Kidney epithelial cell (primary cell): Measurements from ENCODE around the gene KLHL29. TPM values are rescaled to one million over a fixed set of nuclear protein-coding genes. Genes with fewer than 3 reads are reported as not detected.
"Not testable (repeated sequence)": the region's sequence is repeated elsewhere in the genome, so short reads cannot be mapped to it uniquely, and the experiment has no call there.

Experiments used
- DNase-seq: peaks from one replicate; pipeline ENCODE4 v3.0.0-alpha.2; 2010; ENCODE audit warnings: low read depth
- H3K27me3 ChIP-seq: 2 replicates; pipeline ENCODE4 v1.6.0; 2011; ENCODE audit warnings: low read length; ENCODE audit not compliant: control insufficient read depth, insufficient read depth
- H3K36me3 ChIP-seq: 2 replicates; pipeline ENCODE4 v1.5.1; 2011; ENCODE audit warnings: low read length; ENCODE audit not compliant: control insufficient read depth, insufficient read depth
- H3K4me3 ChIP-seq: 2 replicates; pipeline ENCODE4 v1.5.1; 2011; ENCODE audit warnings: low read depth, mild to moderate bottlenecking, control low read depth, low read length
- CTCF ChIP-seq: IDR thresholded peaks from 2 replicates; pipeline ENCODE4 v1.5.1; 2011; ENCODE audit warnings: mild to moderate bottlenecking, moderate library complexity, low read length, control low read depth, inconsistent platforms; ENCODE audit not compliant: insufficient read depth, poor library complexity, severe bottlenecking
- total RNA-seq: library from RNA; depleted of rRNA; stranded (reverse); fragments of >200 nt; gene quantifications from 2 replicates; pipeline ENCODE4 v1.2.3, GENCODE V29; 2015

The KLHL29 gene
- total RNA-seq, 1 donor from 2014 or later, result 12.4 TPM

GRCh38 chr2:23734416-23734815, 349.4 kb downstream of the KLHL29 start:
- no peaks in the 10 kb centered on the region for H3K36me3 ChIP-seq
- TF ChIP-seq CTCF, result no peak

GRCh38 chr2:23736783-23737182, 351.8 kb downstream of the KLHL29 start:
- not testable (repeated sequence) for DNase-seq, H3K36me3 ChIP-seq, H3K27me3 ChIP-seq, H3K4me3 ChIP-seq

More at GRCh38 chr2:23734416-23734815, 349.4 kb downstream of the KLHL29 start:
- Histone ChIP-seq H3K27me3 (no peaks in the 10 kb centered on the region), H3K4me3 (no peak overlapping the region)
- DNase-seq, result no peak

- DNase-seq, result no peak
- Histone ChIP-seq H3K36me3 (no peaks in the 10 kb centered on the region), H3K27me3 (no peaks in the 10 kb centered on the region), H3K4me3 (no peak overlapping the region)
- TF ChIP-seq CTCF, result no peak
Measured at GRCh38 chr2:23745068-23745725, 360.2 kb downstream of the KLHL29 start.

GRCh38 chr2:23745726-23746105, 360.7 kb downstream of the KLHL29 start:
- no peak for TF ChIP-seq CTCF
- DNase-seq, result no peak
- H3K27me3 ChIP-seq, result no peaks in the 10 kb centered on the region
- no peak overlapping the region for H3K4me3 ChIP-seq
- no peaks in the 10 kb centered on the region for H3K36me3 ChIP-seq

- TF ChIP-seq CTCF, result no peak
- Histone ChIP-seq H3K27me3 (no peaks in the 10 kb centered on the region), H3K4me3 (no peak overlapping the region), H3K36me3 (no peaks in the 10 kb centered on the region)
- no peak for DNase-seq
Measured at GRCh38 chr2:23746141-23746863, 361.3 kb downstream of the KLHL29 start.

- Histone ChIP-seq H3K4me3 (no peak overlapping the region), H3K36me3 (no peaks in the 10 kb centered on the region), H3K27me3 (no peaks in the 10 kb centered on the region)
- DNase-seq, result no peak
- no peak for TF ChIP-seq CTCF
Measured at GRCh38 chr2:23751747-23752265, 366.8 kb downstream of the KLHL29 start.
